Keratinocyte (primary cell): ENCODE results near the gene TMEM61. TPM values are rescaled to one million over a fixed set of nuclear protein-coding genes. Genes with fewer than 3 reads are reported as not detected.
A peak's percentile ranks its signal among the peaks of the same experiment; 100 is the strongest.

Source experiments
- DNase-seq: peaks from one replicate; pipeline ENCODE4 v3.0.0-alpha.2; 2011; ENCODE audit warnings: low read depth, missing footprints, low spot score
- FAIRE-seq: peaks from 2 replicates; lab custom pipeline; 2011; peaks lifted over from hg19 to GRCh38; lab: Jason Lieb, UNC
- H2AFZ ChIP-seq: 2 replicates; pipeline ENCODE4 v1.6.0; 2012; ENCODE audit warnings: low read length, control low read depth, inconsistent platforms; ENCODE audit not compliant: control insufficient read depth
- H3K27ac ChIP-seq: 2 replicates; pipeline ENCODE4 v1.5.1; 2011; ENCODE audit warnings: low read length; ENCODE audit not compliant: control insufficient read depth, insufficient read depth
- H3K27me3 ChIP-seq: 3 replicates; pipeline ENCODE4 v1.6.0; 2011; ENCODE audit warnings: low read length; ENCODE audit not compliant: control insufficient read depth, insufficient read depth; ENCODE audit errors: extremely low read depth
- H3K36me3 ChIP-seq, 2 experiments: 2 replicates in 1 of 2; 3 replicates in 1 of 2; pipeline ENCODE4 v1.5.1; 2011; ENCODE audit warnings: low read length in 2 of 2, mild to moderate bottlenecking in 1 of 2; ENCODE audit not compliant: control insufficient read depth in 2 of 2, insufficient read depth in 2 of 2; ENCODE audit errors: extremely low read depth in 1 of 2
- H3K4me1 ChIP-seq: 3 replicates; pipeline ENCODE4 v1.5.1; 2011; ENCODE audit warnings: low read length; ENCODE audit not compliant: control insufficient read depth, insufficient read depth; ENCODE audit errors: extremely low read depth
- H3K4me2 ChIP-seq: 3 replicates; pipeline ENCODE4 v1.6.0; 2011; ENCODE audit warnings: low read depth, low read length; ENCODE audit not compliant: control insufficient read depth, insufficient read depth; ENCODE audit errors: extremely low read depth
- H3K4me3 ChIP-seq, 3 experiments: fragments of 200-600 bp in 1 of 3; sonication (generic) in 1 of 3; 2 replicates in 2 of 3; 3 replicates in 1 of 3; pipeline ENCODE4 v1.5.1; 2011 to 2016; ENCODE audit warnings: low read length in 3 of 3, mild to moderate bottlenecking in 3 of 3, control low read depth in 2 of 3, inconsistent platforms in 1 of 3, low read depth in 1 of 3, mixed read lengths in 1 of 3, mixed run types in 1 of 3, moderate library complexity in 1 of 3; ENCODE audit not compliant: control insufficient read depth in 2 of 3, insufficient read depth in 2 of 3; ENCODE audit errors: extremely low read depth in 1 of 3
- H3K79me2 ChIP-seq: 2 replicates; pipeline ENCODE4 v1.6.0; 2012; ENCODE audit warnings: low read length; ENCODE audit not compliant: control insufficient read depth, insufficient read depth
- H3K9ac ChIP-seq: 3 replicates; pipeline ENCODE4 v1.6.0; 2011; ENCODE audit warnings: low read length; ENCODE audit not compliant: control insufficient read depth, insufficient read depth; ENCODE audit errors: extremely low read depth
- H3K9me1 ChIP-seq: 3 replicates; pipeline ENCODE4 v1.6.0; 2011; ENCODE audit warnings: low read length; ENCODE audit not compliant: control insufficient read depth, insufficient read depth; ENCODE audit errors: extremely low read depth
- H3K9me3 ChIP-seq: 2 replicates; pipeline ENCODE4 v1.5.1; 2012; ENCODE audit warnings: low read depth, low read length; ENCODE audit not compliant: control insufficient read depth
- H4K20me1 ChIP-seq: 3 replicates; pipeline ENCODE4 v1.6.0; 2011; ENCODE audit warnings: low read length; ENCODE audit not compliant: control insufficient read depth, insufficient read depth; ENCODE audit errors: extremely low read depth
- EZH2 ChIP-seq: IDR thresholded peaks from one replicate; pipeline ENCODE4 v1.6.1; 2012; ENCODE audit warnings: inconsistent platforms, mild to moderate bottlenecking, low read length, moderate library complexity
- dilution Hi-C: fragments of 300-500 bp; cut with MboI; formaldehyde crosslinking; loops from one replicate; pipeline ENCODE4 v1.7.0; 2020; ENCODE audit warnings: low sequenced_read_pairs; ENCODE audit not compliant: extremely low pct_ligation_motif_present
- polyA plus RNA-seq, 5 experiments: library from polyadenylated mRNA; depleted of rRNA in 3 of 5; stranded (reverse) in 3 of 5; stranded (forward) in 1 of 5; unstranded in 1 of 5; fragments of >200 nt; gene quantifications; 1 replicate in 1 of 5; 2 replicates in 3 of 5; 3 replicates in 1 of 5; pipeline versions ENCODE4 v1.2.1 to v1.2.3, GENCODE V29; 2011 to 2012; ENCODE audit warnings: missing spikeins in 2 of 5, low read depth in 1 of 5, low replicate concordance in 1 of 5
- TF ChIP-seq, protein P1 (sequence below), 3 experiments: IDR thresholded peaks in 1 of 3; conservative IDR thresholded peaks in 1 of 3; optimal IDR thresholded peaks in 1 of 3; 2 replicates in 2 of 3; 3 replicates in 1 of 3; pipeline versions ENCODE3 to v1.5.1; 2011; ENCODE audit warnings: low read length in 3 of 3, mild to moderate bottlenecking in 3 of 3, moderate library complexity in 2 of 3, control low read depth in 1 of 3, inconsistent platforms in 1 of 3; ENCODE audit not compliant: insufficient read depth in 2 of 3; ENCODE audit errors: extremely low read depth in 1 of 3

The TMEM61 gene
- polyA plus RNA-seq, 1 donor (not counting 4 experiments of a cell fraction or from before 2014, with no cell fraction given) = 1.0 TPM

DNA sequence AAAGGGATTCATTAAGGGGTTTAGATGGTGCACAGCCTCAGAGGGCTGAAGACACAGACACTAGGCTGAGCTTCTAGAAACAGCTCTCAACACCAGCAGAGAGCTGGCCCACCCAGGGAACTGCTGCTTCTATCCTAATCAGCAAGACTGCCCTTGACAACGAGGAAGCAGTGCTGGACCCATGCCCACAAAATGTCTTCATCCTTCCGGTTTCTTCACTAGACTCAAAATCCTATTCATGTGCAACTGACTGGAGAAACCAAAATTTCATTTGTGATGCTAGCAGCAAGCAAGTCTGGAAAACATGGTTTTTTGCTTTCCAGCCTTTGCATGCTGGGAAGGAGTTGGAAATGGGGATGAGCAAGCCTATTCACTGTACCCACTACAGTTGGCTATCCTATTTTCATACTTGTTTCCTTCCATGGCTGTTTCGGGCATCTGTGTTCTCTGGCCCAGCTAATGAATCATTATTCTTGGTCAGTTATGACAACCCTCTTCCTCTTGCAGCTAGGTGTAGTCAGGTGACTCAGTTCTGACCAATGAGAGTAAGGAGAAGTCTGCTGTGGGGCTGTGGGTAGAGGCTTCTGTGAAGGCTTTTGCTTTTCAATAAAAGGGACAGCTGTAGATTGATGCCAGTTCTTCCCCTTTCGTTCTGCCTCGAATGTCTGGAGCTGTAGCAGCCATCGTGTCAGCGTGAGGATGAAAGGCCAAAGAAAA, 14.6 kb upstream of the TMEM61 start:
- Histone ChIP-seq H3K36me3 (no peaks in the 10 kb centered on the region), H3K4me2 (no peak overlapping the region), H3K79me2 (no peaks in the 10 kb centered on the region), H3K9me3 (no peaks in the 10 kb centered on the region), H3K27me3 (no peaks in the 10 kb centered on the region), H3K4me3 (no peak overlapping the region), H2AFZ (no peak overlapping the region), H3K4me1 (peaks cover 25% of the 10 kb centered on the region), H4K20me1 (no peaks in the 10 kb centered on the region), H3K27ac (no peak overlapping the region), H3K9me1 (no peaks in the 10 kb centered on the region), H3K9ac (no peak overlapping the region)
- FAIRE-seq (peak; percentile 90), DNase-seq (no peak)
- no peak for TF ChIP-seq EZH2
- TF ChIP-seq, protein P1, sequence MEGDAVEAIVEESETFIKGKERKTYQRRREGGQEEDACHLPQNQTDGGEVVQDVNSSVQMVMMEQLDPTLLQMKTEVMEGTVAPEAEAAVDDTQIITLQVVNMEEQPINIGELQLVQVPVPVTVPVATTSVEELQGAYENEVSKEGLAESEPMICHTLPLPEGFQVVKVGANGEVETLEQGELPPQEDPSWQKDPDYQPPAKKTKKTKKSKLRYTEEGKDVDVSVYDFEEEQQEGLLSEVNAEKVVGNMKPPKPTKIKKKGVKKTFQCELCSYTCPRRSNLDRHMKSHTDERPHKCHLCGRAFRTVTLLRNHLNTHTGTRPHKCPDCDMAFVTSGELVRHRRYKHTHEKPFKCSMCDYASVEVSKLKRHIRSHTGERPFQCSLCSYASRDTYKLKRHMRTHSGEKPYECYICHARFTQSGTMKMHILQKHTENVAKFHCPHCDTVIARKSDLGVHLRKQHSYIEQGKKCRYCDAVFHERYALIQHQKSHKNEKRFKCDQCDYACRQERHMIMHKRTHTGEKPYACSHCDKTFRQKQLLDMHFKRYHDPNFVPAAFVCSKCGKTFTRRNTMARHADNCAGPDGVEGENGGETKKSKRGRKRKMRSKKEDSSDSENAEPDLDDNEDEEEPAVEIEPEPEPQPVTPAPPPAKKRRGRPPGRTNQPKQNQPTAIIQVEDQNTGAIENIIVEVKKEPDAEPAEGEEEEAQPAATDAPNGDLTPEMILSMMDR (optimal IDR thresholded peaks at IDR 0.05 in 1 of 3, IDR thresholded peaks at IDR 0.05 in 1 of 3, conservative IDR thresholded peaks at IDR 0.05 in 1 of 3; ENCODE audit: extremely low read depth in 1 of 3, insufficient read depth in 2 of 3, low read length in 3 of 3) = no peak
- dilution Hi-C loops = no loop called here

DNA sequence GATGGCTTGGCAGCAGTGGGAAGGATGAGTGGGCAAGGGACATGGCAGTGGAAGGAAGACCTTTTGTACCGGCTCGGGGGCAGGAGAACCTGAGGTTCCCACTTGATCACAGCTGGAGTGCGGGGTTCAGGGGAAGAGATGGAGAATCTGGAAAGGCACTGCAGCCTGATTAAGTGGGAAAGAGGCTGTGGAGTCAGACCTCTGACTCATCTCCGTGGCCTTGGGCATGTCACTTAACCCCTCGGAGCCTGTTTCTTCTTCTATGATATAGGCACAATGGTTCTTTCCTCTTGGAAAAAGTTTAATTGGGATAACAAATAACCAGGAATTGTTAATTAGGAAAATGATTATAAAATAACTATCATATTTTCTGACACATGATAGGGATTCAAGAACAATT, 13.1 kb upstream of the TMEM61 start:
- Histone ChIP-seq H3K36me3 (no peaks in the 10 kb centered on the region), H3K79me2 (no peaks in the 10 kb centered on the region), H3K9me1 (no peaks in the 10 kb centered on the region), H3K27me3 (no peaks in the 10 kb centered on the region), H3K4me1 (peaks cover 37% of the 10 kb centered on the region), H2AFZ (no peak overlapping the region), H3K9ac (no peak overlapping the region), H3K4me3 (no peak overlapping the region), H3K27ac (no peak overlapping the region), H3K4me2 (peak overlapping the region; percentile 25), H3K9me3 (no peaks in the 10 kb centered on the region), H4K20me1 (no peaks in the 10 kb centered on the region)
- no peak for DNase-seq
- no peak for TF ChIP-seq EZH2
- TF ChIP-seq, protein P1 (optimal IDR thresholded peaks at IDR 0.05 in 1 of 3, IDR thresholded peaks at IDR 0.05 in 1 of 3, conservative IDR thresholded peaks at IDR 0.05 in 1 of 3; ENCODE audit: extremely low read depth in 1 of 3, insufficient read depth in 2 of 3, low read length in 3 of 3) = no peak
- dilution Hi-C loops = no loop called here
- FAIRE-seq = peak; percentile 13
